ENCODE data around the gene PASD1. TPM values are rescaled to one million over a fixed set of nuclear protein-coding genes. Genes with fewer than 3 reads are reported as not detected.

Gene PASD1
- total RNA-seq, 1 experiment from 2014 or later: not detected

DNA sequence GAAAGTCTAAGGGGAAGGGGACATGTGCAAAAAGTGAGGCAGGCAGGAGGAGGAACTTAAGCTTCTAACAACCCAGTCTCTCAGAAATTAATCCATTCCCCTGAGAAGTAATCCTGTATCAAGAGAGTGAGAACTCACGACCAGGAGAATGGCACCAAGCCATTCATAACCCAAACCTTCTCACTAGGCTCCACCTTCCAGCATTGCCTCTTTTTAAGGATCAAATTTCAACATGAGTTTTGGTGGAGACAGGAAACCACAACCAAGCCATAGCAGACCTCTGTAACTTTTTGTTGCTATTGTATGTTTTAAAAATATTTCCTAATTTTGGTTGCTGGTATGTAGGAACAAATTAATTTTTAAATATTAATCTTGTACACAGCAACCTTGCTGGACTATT, 32.8 kb downstream of the PASD1 start:
- Histone ChIP-seq H3K27me3 (ENCODE audit: low read length) (no peaks in the 10 kb centered on the region), H3K79me2 (ENCODE audit: low read length) (no peaks in the 10 kb centered on the region), H3K9ac (ENCODE audit: low read length) (no peak overlapping the region), H3K27ac (ENCODE audit: low read length) (no peak overlapping the region), H3K9me2 (replicated peaks; ENCODE audit: low read length) (no peaks in the 10 kb centered on the region), H3K4me3 (ENCODE audit: low read length) (no peak overlapping the region), H2AFZ (ENCODE audit: low read length) (no peak overlapping the region), H3K9me3 (ENCODE audit: low read length) (no peaks in the 10 kb centered on the region), H3K36me3 (ENCODE audit: low read depth, low read length) (no peaks in the 10 kb centered on the region), H4K20me1 (ENCODE audit: low read length) (no peaks in the 10 kb centered on the region), H3F3A (ENCODE audit: low read length, unreplicated experiment) (no peaks in the 10 kb centered on the region), H3K4me2 (ENCODE audit: low read length) (no peak overlapping the region), H3K4me1 (ENCODE audit: insufficient read depth, low read length) (no peaks in the 10 kb centered on the region)
- TF ChIP-seq EZH2phosphoT487 (IDR thresholded peaks at IDR 0.05; ENCODE audit: borderline replicate concordance, low read length): no peak
- TF ChIP-seq EZH2 (IDR thresholded peaks at IDR 0.05; ENCODE audit: low read length, unreplicated experiment): no peak
- no peak for TF ChIP-seq CTCF (conservative IDR thresholded peaks at IDR 0.05; ENCODE audit: low read depth, low read length)
- no peak for DNase-seq
- BruUV-seq (replicated peaks): no TSS peak
- ATAC-seq: no peak
- CTCF ChIA-PET: no interaction called here
- intact Hi-C loops (cut with micrococcal nuclease): no loop called here
- POLR2A ChIA-PET (ENCODE audit: unreplicated experiment): no interaction called here

GRCh38 chrX:151604931-151605330, 41.5 kb downstream of the PASD1 start:
- no peaks in the 10 kb centered on the region for H3K79me2 ChIP-seq (ENCODE audit: low read length)
- DNase-seq: no peak
- no peaks in the 10 kb centered on the region for H3K4me1 ChIP-seq (ENCODE audit: insufficient read depth, low read length)
- H3K27ac ChIP-seq (ENCODE audit: low read length): no peak overlapping the region
- no peaks in the 10 kb centered on the region for H3K36me3 ChIP-seq (ENCODE audit: low read depth, low read length)
- POLR2A ChIA-PET (ENCODE audit: unreplicated experiment): no interaction called here
- intact Hi-C loops (cut with micrococcal nuclease): no loop called here
- no peaks in the 10 kb centered on the region for H3K9me3 ChIP-seq (ENCODE audit: low read length)
- no peaks in the 10 kb centered on the region for H4K20me1 ChIP-seq (ENCODE audit: low read length)
- no TSS peak for BruUV-seq (replicated peaks)
- CTCF ChIA-PET: no interaction called here
- H3K4me3 ChIP-seq (ENCODE audit: low read length): no peak overlapping the region
- no peak overlapping the region for H2AFZ ChIP-seq (ENCODE audit: low read length)
- H3F3A ChIP-seq (ENCODE audit: low read length, unreplicated experiment): no peaks in the 10 kb centered on the region
- H3K9me2 ChIP-seq (replicated peaks; ENCODE audit: low read length): no peaks in the 10 kb centered on the region
- H3K4me2 ChIP-seq (ENCODE audit: low read length): no peak overlapping the region
- no peak for ATAC-seq
- no peaks in the 10 kb centered on the region for H3K27me3 ChIP-seq (ENCODE audit: low read length)
- no peak overlapping the region for H3K9ac ChIP-seq (ENCODE audit: low read length)
- no peak for TF ChIP-seq EZH2 (IDR thresholded peaks at IDR 0.05; ENCODE audit: low read length, unreplicated experiment)
- no peak for TF ChIP-seq EZH2phosphoT487 (IDR thresholded peaks at IDR 0.05; ENCODE audit: borderline replicate concordance, low read length)
- TF ChIP-seq CTCF (conservative IDR thresholded peaks at IDR 0.05; ENCODE audit: low read depth, low read length): no peak

GRCh38 chrX:151609222-151609621, 45.7 kb downstream of the PASD1 start:
- Histone ChIP-seq H3K9me3 (ENCODE audit: low read length) (no peaks in the 10 kb centered on the region), H3K4me3 (ENCODE audit: low read length) (no peak overlapping the region), H3K9ac (ENCODE audit: low read length) (no peak overlapping the region), H3K79me2 (ENCODE audit: low read length) (no peaks in the 10 kb centered on the region), H3K9me2 (replicated peaks; ENCODE audit: low read length) (no peaks in the 10 kb centered on the region), H2AFZ (ENCODE audit: low read length) (no peak overlapping the region), H3F3A (ENCODE audit: low read length, unreplicated experiment) (no peaks in the 10 kb centered on the region), H3K27ac (ENCODE audit: low read length) (no peak overlapping the region), H3K36me3 (ENCODE audit: low read depth, low read length) (no peaks in the 10 kb centered on the region), H3K27me3 (ENCODE audit: low read length) (no peaks in the 10 kb centered on the region), H4K20me1 (ENCODE audit: low read length) (no peaks in the 10 kb centered on the region), H3K4me1 (ENCODE audit: insufficient read depth, low read length) (no peaks in the 10 kb centered on the region), H3K4me2 (ENCODE audit: low read length) (no peak overlapping the region)
- ChIA-PET CTCF (no interaction called here), POLR2A (ENCODE audit: unreplicated experiment) (no interaction called here)
- BruUV-seq (replicated peaks): no TSS peak
- intact Hi-C loops (cut with micrococcal nuclease): no loop called here
- TF ChIP-seq CTCF (conservative IDR thresholded peaks at IDR 0.05; ENCODE audit: low read depth, low read length): no peak
- no peak for TF ChIP-seq EZH2phosphoT487 (IDR thresholded peaks at IDR 0.05; ENCODE audit: borderline replicate concordance, low read length)
- TF ChIP-seq EZH2 (IDR thresholded peaks at IDR 0.05; ENCODE audit: low read length, unreplicated experiment): no peak
- DNase-seq (no peak), ATAC-seq (no peak)
